ENCODE measurements around the gene KMT5B. TPM values are rescaled to one million over a fixed set of nuclear protein-coding genes. Genes with fewer than 3 reads are reported as not detected.

Gene KMT5B
- total RNA-seq, 1 experiment from 2014 or later, result 35.1 TPM

- TF ChIP-seq ATF3 (IDR thresholded peaks at IDR 0.05), result no peak
- no peak for TF ChIP-seq SP1 (IDR thresholded peaks at IDR 0.05; ENCODE audit: low read depth)
- no peak for TF ChIP-seq TCF7L2 (IDR thresholded peaks at IDR 0.05; ENCODE audit: borderline replicate concordance, extremely low read depth, insufficient read depth, insufficient read length)
- TF ChIP-seq POLR2AphosphoS5 (IDR thresholded peaks at IDR 0.05; ENCODE audit: low read depth, low read length), result no peak
- TF ChIP-seq EZH2 (IDR thresholded peaks at IDR 0.05), result no peak
- TF ChIP-seq YY1 (IDR thresholded peaks at IDR 0.05; ENCODE audit: extremely low read depth, insufficient replicate concordance, low read depth, low read length), result no peak
- TF ChIP-seq SRF (IDR thresholded peaks at IDR 0.05; ENCODE audit: low read depth), result no peak
- TF ChIP-seq SIN3A (IDR thresholded peaks at IDR 0.05; ENCODE audit: low read depth), result no peak
- TF ChIP-seq EGR1 (IDR thresholded peaks at IDR 0.05; ENCODE audit: low read depth), result no peak
- no peak for TF ChIP-seq MAX (IDR thresholded peaks at IDR 0.05)
- no peak for TF ChIP-seq ELF1 (IDR thresholded peaks at IDR 0.05; ENCODE audit: borderline replicate concordance, low read depth)
- TF ChIP-seq POLR2A (IDR thresholded peaks at IDR 0.05; ENCODE audit: borderline replicate concordance, extremely low read depth, insufficient read depth, insufficient read length), result no peak
- no peak for TF ChIP-seq CBX3 (IDR thresholded peaks at IDR 0.05; ENCODE audit: low read depth)
- no peak for TF ChIP-seq ZFX (IDR thresholded peaks at IDR 0.05)
- TF ChIP-seq FOSL1 (IDR thresholded peaks at IDR 0.05; ENCODE audit: low read depth), result no peak
- no peak for TF ChIP-seq CTCF (IDR thresholded peaks at IDR 0.05 in 2 of 3, conservative IDR thresholded peaks at IDR 0.05 in 1 of 3; ENCODE audit: borderline replicate concordance in 1 of 3, insufficient read depth in 1 of 3, low read depth in 2 of 3, low read length in 2 of 3)
- no peaks in the 10 kb centered on the region for H4K20me1 ChIP-seq (ENCODE audit: insufficient read depth)
- no peaks in the 10 kb centered on the region for H3K79me2 ChIP-seq (ENCODE audit: insufficient read depth, low read length)
- H2AFZ ChIP-seq (ENCODE audit: low read depth, low read length, poor library complexity, severe bottlenecking), result no peak overlapping the region
- H3K9me2 ChIP-seq (ENCODE audit: insufficient read depth), result no peaks in the 10 kb centered on the region
- ChIA-PET CTCF (no interaction called here), POLR2A (no interaction called here), RAD21 (ENCODE audit: low non-redundant PET in 1 of 2, low total read pairs in 2 of 2, uncharacterized antibody in 2 of 2, unreplicated experiment in 2 of 2) (no interaction called here)
- no peaks in the 10 kb centered on the region for H3K36me3 ChIP-seq (ENCODE audit: control insufficient read depth in 1 of 2, insufficient read depth in 2 of 2, low read length in 2 of 2)
- H3K4me3 ChIP-seq (replicated peaks in 1 of 2; ENCODE audit: low read depth in 1 of 2, low read length in 2 of 2), result no peak overlapping the region
- H3K4me2 ChIP-seq (ENCODE audit: low read length), result no peak overlapping the region
- no peak overlapping the region for H3K9ac ChIP-seq (ENCODE audit: low read length)
- no peaks in the 10 kb centered on the region for H3K27me3 ChIP-seq (ENCODE audit: insufficient read depth, low read length)
- peaks cover 0 to 6% of the 10 kb centered on the region in 2 experiments; a peak in 1 of 4 replicates for H3K4me1 ChIP-seq (ENCODE audit: control insufficient read depth in 1 of 2, insufficient read depth in 2 of 2, low read length in 2 of 2)
- no peaks in the 10 kb centered on the region for H3K9me3 ChIP-seq (ENCODE audit: control insufficient read depth in 1 of 2, insufficient read depth in 1 of 2, low read depth in 1 of 2, low read length in 2 of 2)
- intact Hi-C loops (cut with micrococcal nuclease), result no loop called here
- DNase-seq (ENCODE audit: low read depth, low spot score) (no peak), ATAC-seq (no peak)
- no TSS peak for BruUV-seq (replicated peaks)
- no peak overlapping the region for H3K27ac ChIP-seq (ENCODE audit: low read depth, low read length)
These were observed 52.9 kb downstream of the KMT5B start for GRCh38 chr11:68160100-68160695.

All from HCT116 (cell line).